H9 (cell line): ENCODE data around the gene FCMR. TPM values are rescaled to one million over a fixed set of nuclear protein-coding genes. Genes with fewer than 3 reads are reported as not detected.

Experiments
- DNase-seq: peaks from one replicate; pipeline ENCODE4 v3.0.0-alpha.2; 2017
- H2AFZ ChIP-seq: one replicate; pipeline ENCODE4 v1.6.1; 2013; ENCODE audit warnings: mild to moderate bottlenecking, low read length, control low read depth, moderate library complexity
- H2AK5ac ChIP-seq: 2 replicates; pipeline ENCODE4 v1.6.1; 2013; ENCODE audit warnings: low read length, control low read depth, mixed read lengths; ENCODE audit not compliant: insufficient read length
- H2BK120ac ChIP-seq: one replicate; pipeline ENCODE4 v1.6.1; 2013; ENCODE audit warnings: low read depth, mild to moderate bottlenecking, low read length, control low read depth, inconsistent platforms; ENCODE audit not compliant: poor library complexity, severe bottlenecking
- H2BK12ac ChIP-seq: 2 replicates; pipeline ENCODE4 v1.6.1; 2013; ENCODE audit warnings: low read length, control low read depth, mixed read lengths, low read depth; ENCODE audit not compliant: insufficient read length
- H2BK15ac ChIP-seq: 2 replicates; pipeline ENCODE4 v1.6.1; 2013; ENCODE audit warnings: low read depth, low read length, control low read depth
- H2BK20ac ChIP-seq: one replicate; pipeline ENCODE4 v1.6.1; 2013; ENCODE audit warnings: low read depth, mild to moderate bottlenecking, low read length, control low read depth, inconsistent platforms; ENCODE audit not compliant: poor library complexity, severe bottlenecking
- H2BK5ac ChIP-seq: 2 replicates; pipeline ENCODE4 v1.6.1; 2013; ENCODE audit warnings: low read length, control low read depth, mixed read lengths; ENCODE audit not compliant: insufficient read length
- H3K14ac ChIP-seq: 2 replicates; pipeline ENCODE4 v1.6.1; 2013; ENCODE audit warnings: low read length, control low read depth; ENCODE audit not compliant: insufficient read depth
- H3K18ac ChIP-seq: 2 replicates; pipeline ENCODE4 v1.6.1; 2013; ENCODE audit warnings: low read depth, mild to moderate bottlenecking, mixed read lengths, low read length, control low read depth; ENCODE audit not compliant: insufficient read length
- H3K23ac ChIP-seq: 2 replicates; pipeline ENCODE4 v1.6.1; 2013; ENCODE audit warnings: low read length, control low read depth, mixed read lengths, low read depth; ENCODE audit not compliant: insufficient read length
- H3K23me2 ChIP-seq: 2 replicates; pipeline ENCODE4 v1.6.1; 2013; ENCODE audit warnings: low read depth, mild to moderate bottlenecking, mixed read lengths, low read length, control low read depth; ENCODE audit not compliant: insufficient read length, poor library complexity, severe bottlenecking
- H3K27ac ChIP-seq: 2 replicates; pipeline ENCODE4 v1.5.1; 2013; ENCODE audit warnings: low read length, control low read depth, mixed read lengths, low read depth; ENCODE audit not compliant: insufficient read length
- H3K27me3 ChIP-seq: 2 replicates; pipeline ENCODE4 v1.6.1; 2013; ENCODE audit warnings: low read length, control low read depth, inconsistent platforms; ENCODE audit not compliant: insufficient read depth
- H3K4ac ChIP-seq: 2 replicates; pipeline ENCODE4 v1.6.1; 2013; ENCODE audit warnings: low read depth, mild to moderate bottlenecking, control low read depth, inconsistent platforms, low read length, moderate library complexity
- H3K4me1 ChIP-seq: 2 replicates; pipeline ENCODE4 v1.6.1; 2013; ENCODE audit warnings: low read length, control low read depth, inconsistent platforms; ENCODE audit not compliant: insufficient read depth
- H3K4me2 ChIP-seq: 2 replicates; pipeline ENCODE4 v1.6.1; 2013; ENCODE audit warnings: low read length, control low read depth, mixed read lengths; ENCODE audit not compliant: insufficient read length, insufficient read depth
- H3K56ac ChIP-seq: 2 replicates; pipeline ENCODE4 v1.6.1; 2013; ENCODE audit warnings: low read depth, mild to moderate bottlenecking, mixed read lengths, low read length, control low read depth; ENCODE audit not compliant: insufficient read length
- H3K79me1 ChIP-seq: 2 replicates; pipeline ENCODE4 v1.6.1; 2013; ENCODE audit warnings: low read depth, mild to moderate bottlenecking, moderate library complexity, low read length, control low read depth, inconsistent platforms; ENCODE audit not compliant: insufficient read depth, poor library complexity, severe bottlenecking
- H3K79me2 ChIP-seq: 2 replicates; pipeline ENCODE4 v1.6.1; 2013; ENCODE audit warnings: low read length, control low read depth, inconsistent platforms; ENCODE audit not compliant: insufficient read depth
- H3K9ac ChIP-seq: 2 replicates; pipeline ENCODE4 v1.6.1; 2013; ENCODE audit warnings: low read length, control low read depth, mixed read lengths; ENCODE audit not compliant: insufficient read length; ENCODE audit errors: extremely low read depth
- H3K9me3 ChIP-seq: one replicate; pipeline ENCODE4 v1.6.1; 2013; ENCODE audit warnings: low read depth, low read length, inconsistent platforms; ENCODE audit not compliant: control insufficient read depth
- H3T11ph ChIP-seq: one replicate; pipeline ENCODE4 v1.6.1; 2013; ENCODE audit warnings: mild to moderate bottlenecking, low read length, control low read depth, inconsistent platforms
- H4K20me1 ChIP-seq: one replicate; pipeline ENCODE4 v1.6.1; 2013; ENCODE audit not compliant: control insufficient read depth, insufficient read length, insufficient read depth
- H4K5ac ChIP-seq: 2 replicates; pipeline ENCODE4 v1.6.1; 2013; ENCODE audit warnings: low read depth, mild to moderate bottlenecking, mixed read lengths, low read length, control low read depth; ENCODE audit not compliant: insufficient read length
- H4K8ac ChIP-seq: replicated peaks from 2 replicates; pipeline ENCODE4 v1.6.1; 2013; ENCODE audit warnings: low read length, control low read depth, mixed read lengths, low read depth; ENCODE audit not compliant: insufficient read length
- H4K91ac ChIP-seq: 2 replicates; pipeline ENCODE4 v1.6.1; 2013; ENCODE audit warnings: low read depth, mild to moderate bottlenecking, moderate library complexity, mixed read lengths, low read length, control low read depth; ENCODE audit not compliant: insufficient read length
- H3K27ac Mint-ChIP-seq, 3 experiments: 2 replicates in 2 of 3; 3 replicates in 1 of 3; pipeline ENCODE4 v1.8.0; 2020 to 2021; ENCODE audit warnings: mixed read lengths in 3 of 3, mild to moderate bottlenecking in 1 of 3, moderate library complexity in 1 of 3
- H3K27me3 Mint-ChIP-seq: 2 replicates; pipeline ENCODE4 v1.8.0; 2021; ENCODE audit warnings: low read depth, mild to moderate bottlenecking, moderate library complexity, mixed read lengths
- H3K36me3 Mint-ChIP-seq, 3 experiments: 2 replicates in 2 of 3; 3 replicates in 1 of 3; pipeline ENCODE4 v1.8.0; 2020 to 2021; ENCODE audit warnings: low read depth in 3 of 3, mixed read lengths in 3 of 3; ENCODE audit not compliant: insufficient read depth in 1 of 3
- H3K4me1 Mint-ChIP-seq, 2 experiments: 2 replicates each; pipeline ENCODE4 v1.8.0; 2020; ENCODE audit warnings: mixed read lengths in 2 of 2
- H3K4me3 Mint-ChIP-seq, 2 experiments: 2 replicates in 1 of 2; 3 replicates in 1 of 2; pipeline ENCODE4 v1.8.0; 2020 to 2021; ENCODE audit warnings: mild to moderate bottlenecking in 2 of 2, mixed read lengths in 2 of 2, moderate library complexity in 1 of 2
- H3K9me3 Mint-ChIP-seq, 2 experiments: 2 replicates in 1 of 2; 3 replicates in 1 of 2; pipeline ENCODE4 v1.8.0; 2020; ENCODE audit warnings: mild to moderate bottlenecking in 2 of 2, mixed read lengths in 2 of 2, moderate library complexity in 1 of 2
- CTCF ChIP-seq: fragments of 200-600 bp; sonication (generic); conservative IDR thresholded peaks from 3 replicates; pipeline ENCODE4 v1.8.0; 2021; ENCODE audit warnings: antibody characterized with exemption, mild to moderate bottlenecking
- WGBS: extraction: QIAGEN DNeasy Blood & Tissue Kit; methylation state at CpG from one replicate; pipeline ENCODE4 v1.1.7; 2013; ENCODE audit warnings: missing lambda C conversion rate, low lambda C conversion rate, mixed read lengths; ENCODE audit not compliant: insufficient read length; ENCODE audit errors: extremely low coverage; 5-methylcytosine and 5-hydroxymethylcytosine counted together
- total RNA-seq: library from RNA; stranded (reverse); gene quantifications from 2 replicates; pipeline ENCODE4 v1.2.1, GENCODE V29; 2021

The FCMR gene
- total RNA-seq, 1 experiment from 2014 or later: not detected

GRCh38 chr1:206931709-206932108 is 10.0 kb upstream of the FCMR start:
- no peak overlapping the region for H4K5ac ChIP-seq
- DNase-seq: peak; percentile 61

More at GRCh38 chr1:206931709-206932108, 10.0 kb upstream of the FCMR start:
- Mint-ChIP-seq H3K4me1 (peaks cover 2 to 3% of the 10 kb centered on the region in 2 experiments; a peak in 2 of 4 replicates), H3K27me3 (peaks cover 4% of the 10 kb centered on the region; the same call in 1 of the 2 replicates), H3K4me3 (no peak overlapping the region), H3K9me3 (no peaks in the 10 kb centered on the region), H3K27ac (no peak overlapping the region), H3K36me3 (no peaks in the 10 kb centered on the region)
- Histone ChIP-seq H3K79me2 (no peaks in the 10 kb centered on the region), H3K14ac (no peak overlapping the region), H2BK20ac (no peak overlapping the region), H3K4me1 (no peaks in the 10 kb centered on the region), H2BK120ac (no peak overlapping the region), H4K20me1 (no peaks in the 10 kb centered on the region), H3K9ac (no peak overlapping the region), H3K79me1 (no peaks in the 10 kb centered on the region), H3K23ac (no peak overlapping the region), H3K18ac (no peak overlapping the region), H3K27me3 (no peaks in the 10 kb centered on the region), H3K27ac (no peak overlapping the region), H4K91ac (no peak overlapping the region), H2AK5ac (no peak overlapping the region), H2BK15ac (no peak overlapping the region), H3K56ac (no peak overlapping the region), H3K4me2 (no peak overlapping the region), H3K9me3 (no peaks in the 10 kb centered on the region), H2BK5ac (no peak overlapping the region), H3K23me2 (no peaks in the 10 kb centered on the region), H4K8ac (no peak overlapping the region), H3K4ac (no peak overlapping the region), H2BK12ac (no peak overlapping the region), H3T11ph (no peak overlapping the region), H2AFZ (no peak overlapping the region)
- WGBS: no CpG with 5 or more reads among the region's 6 CpGs
- TF ChIP-seq CTCF: peak; percentile 48
